GM12892 (cell line): ENCODE measurements around the gene ISY1.

Experiments
- POLR2A ChIP-seq: IDR thresholded peaks from 2 replicates; pipeline ENCODE4 v1.6.1; 2011; ENCODE audit warnings: low read depth, low read length, control low read depth
- POLR2AphosphoS5 ChIP-seq: IDR thresholded peaks from 2 replicates; pipeline ENCODE4 v1.6.1; 2011; ENCODE audit warnings: low read depth, low read length, control low read depth

- TF ChIP-seq POLR2A (no peak), POLR2AphosphoS5 (no peak)
Observed at GRCh38 chr3:129095285-129095684, 65.6 kb downstream of the ISY1 start.
